T47D (cell line): ENCODE results near the gene TMPRSS9.

Experiments
- DNase-seq, 2 experiments: peaks; one replicate each; pipeline versions ENCODE4 v3.0.0 to v3.0.0-alpha.2; 2011 to 2012; ENCODE audit warnings: low read depth in 1 of 2, low spot score in 1 of 2
- JUND ChIP-seq: IDR thresholded peaks from 2 replicates; pipeline ENCODE4 v1.6.1; 2012; ENCODE audit warnings: low read depth
- in situ Hi-C: cut with HindIII; loops from 2 replicates; pipeline ENCODE4 v1.10.0; 2016; ENCODE audit warnings: low sequenced_read_pairs, low pct_unique_long_range_greater_than_20kb

Gene TMPRSS9

DNA sequence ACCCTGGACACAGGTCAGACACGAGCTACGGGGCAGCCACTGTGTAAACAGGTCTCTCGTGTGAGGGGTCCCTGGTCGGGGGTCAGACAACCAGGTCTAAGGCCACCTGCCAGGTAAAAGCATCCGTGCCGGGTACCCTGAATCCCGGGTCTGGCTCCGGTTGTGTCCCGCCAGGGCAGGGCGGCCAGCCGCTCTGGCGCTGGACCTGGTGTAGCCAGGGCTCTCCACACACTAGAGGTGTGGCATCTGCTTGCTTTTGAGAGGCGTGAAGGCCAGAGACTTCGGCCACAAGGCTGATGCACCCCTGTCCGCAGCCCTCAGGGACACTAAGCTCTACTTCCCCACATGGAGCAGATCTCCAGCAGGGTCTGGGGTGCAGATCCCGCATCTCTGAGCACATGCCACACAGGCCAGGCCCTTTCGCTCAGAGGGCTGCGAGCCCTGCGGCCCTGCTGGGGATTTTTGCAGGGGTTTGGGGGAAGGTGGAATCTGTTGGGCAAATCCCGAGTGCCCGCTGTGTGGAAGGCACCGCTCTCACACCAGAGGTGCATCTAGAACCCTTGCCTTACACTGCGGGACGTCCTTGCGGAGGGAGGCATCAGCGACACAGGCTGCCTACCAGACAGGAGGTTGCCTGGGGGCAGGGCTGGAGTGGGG is 81.2 kb downstream of the TMPRSS9 start:
- no peak for DNase-seq
- TF ChIP-seq JUND = no peak
- in situ Hi-C loops = no loop called here

DNA sequence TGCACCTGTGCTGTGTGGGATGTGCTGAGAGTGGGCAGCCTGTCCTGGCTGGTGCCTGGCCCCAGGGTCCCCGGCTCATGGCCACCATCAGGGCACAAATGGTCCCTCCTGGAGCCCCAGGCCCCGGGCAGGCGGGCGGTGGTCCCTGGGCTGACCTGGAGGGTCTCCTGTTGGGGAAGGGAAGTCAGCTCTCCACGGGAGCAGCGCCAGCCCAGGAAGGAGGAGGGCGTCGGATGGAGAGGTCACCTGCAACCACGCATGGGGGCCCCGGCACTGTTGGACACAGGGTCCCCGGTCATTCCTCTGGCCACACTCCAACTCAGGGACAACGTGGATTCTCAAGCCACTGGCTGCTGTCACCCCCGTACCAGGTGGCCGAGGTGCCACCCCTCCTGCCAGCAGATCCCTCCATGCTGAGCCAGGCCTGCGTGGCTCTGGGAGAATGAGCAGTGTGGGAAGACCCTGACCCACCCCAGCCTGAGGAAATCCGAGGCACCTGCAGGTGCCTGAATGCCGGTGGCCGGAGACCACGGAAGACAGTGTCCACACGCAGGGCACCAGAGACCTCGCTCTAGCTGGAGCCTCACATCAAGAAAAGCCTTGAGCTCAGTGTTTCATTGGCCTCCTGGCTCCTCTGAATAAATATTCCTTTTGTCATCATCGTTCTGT is 83.2 kb downstream of the TMPRSS9 start:
- DNase-seq = no peak
- no peak for TF ChIP-seq JUND
- in situ Hi-C loops = no loop called here

- TF ChIP-seq JUND = no peak
- in situ Hi-C loops = no loop called here
- no peak for DNase-seq
Measured at GRCh38 chr19:2443785-2444182, 83.7 kb downstream of the TMPRSS9 start.

GRCh38 chr19:2444251-2445002 is 84.4 kb downstream of the TMPRSS9 start:
- in situ Hi-C loops = no loop called here
- DNase-seq = no peak
- no peak for TF ChIP-seq JUND

GRCh38 chr19:2446381-2446780 is 86.3 kb downstream of the TMPRSS9 start:
- DNase-seq = no peak
- in situ Hi-C loops = no loop called here
- TF ChIP-seq JUND = no peak

- TF ChIP-seq JUND = no peak
- in situ Hi-C loops = no loop called here
- DNase-seq = no peak
Measured at GRCh38 chr19:2449019-2449418, 89.0 kb downstream of the TMPRSS9 start.

DNA sequence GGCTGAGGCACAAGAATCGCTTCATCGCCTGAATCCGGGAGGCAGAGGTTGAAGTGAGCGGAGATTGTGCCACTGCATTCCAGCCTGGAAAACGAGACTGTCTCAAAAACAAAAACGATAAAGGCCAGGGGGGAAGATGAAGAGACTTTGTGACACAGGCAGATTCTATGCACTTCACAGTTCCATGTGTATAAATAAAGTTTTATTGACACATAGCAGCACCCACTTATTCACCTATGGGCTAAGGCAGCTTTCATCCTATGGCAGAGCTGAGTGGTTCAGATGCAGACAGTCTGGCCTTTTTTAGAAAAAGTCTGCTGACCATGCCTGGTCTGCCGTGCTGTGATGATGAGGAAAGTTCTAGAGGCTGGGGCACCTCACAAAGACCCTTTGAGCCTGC is 91.1 kb downstream of the TMPRSS9 start:
- no peak for TF ChIP-seq JUND
- no peak for DNase-seq
- in situ Hi-C loops = no loop called here

DNA sequence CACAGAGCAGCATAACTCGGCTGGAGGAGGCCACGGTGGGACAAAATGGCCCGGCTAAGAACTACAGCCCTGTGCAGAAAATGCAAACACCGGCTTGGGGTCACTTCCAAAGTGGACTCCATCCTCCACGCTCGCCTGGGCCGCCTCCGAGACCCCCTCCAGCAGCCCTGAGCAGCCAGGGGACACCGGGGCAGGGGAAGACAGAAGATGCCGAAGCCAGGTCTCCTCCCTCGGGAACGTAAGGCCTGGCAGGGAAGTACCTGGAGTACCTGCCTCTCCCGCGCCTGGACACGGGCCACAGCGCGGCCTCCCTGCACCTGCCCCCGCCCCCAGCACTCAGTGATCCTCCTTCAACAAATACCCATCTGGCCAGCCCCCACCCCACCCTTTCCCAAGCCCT is 91.7 kb downstream of the TMPRSS9 start:
- TF ChIP-seq JUND = no peak
- in situ Hi-C loops = no loop called here
- DNase-seq = no peak

- no peak for TF ChIP-seq JUND
- in situ Hi-C loops = no loop called here
- no peak for DNase-seq
Measured at GRCh38 chr19:2453431-2454025, 93.5 kb downstream of the TMPRSS9 start.

- DNase-seq = no peak
- TF ChIP-seq JUND = no peak
- in situ Hi-C loops = no loop called here
Measured at GRCh38 chr19:2454199-2454961, 94.3 kb downstream of the TMPRSS9 start.

GRCh38 chr19:2454962-2455850 is 95.1 kb downstream of the TMPRSS9 start:
- DNase-seq = no peak
- TF ChIP-seq JUND = no peak
- in situ Hi-C loops = no loop called here
